Measurements from ENCODE around the gene CAPN10. TPM values are rescaled to one million over a fixed set of nuclear protein-coding genes. Genes with fewer than 3 reads are reported as not detected.

The CAPN10 gene
- total RNA-seq, 1 donor from 2014 or later, result 28.9 TPM

- DNase-seq (ENCODE audit: low read depth, low spot score), result no peak
Measured at GRCh38 chr2:240573516-240574385, 12.8 kb upstream of the CAPN10 start.

- DNase-seq (ENCODE audit: low read depth, low spot score), result no peak
Measured at GRCh38 chr2:240574386-240575100, 12.0 kb upstream of the CAPN10 start.

- no peak for DNase-seq (ENCODE audit: low read depth, low spot score)
Measured at GRCh38 chr2:240575101-240575965, 11.2 kb upstream of the CAPN10 start.

- DNase-seq (ENCODE audit: low read depth, low spot score), result no peak
Measured at GRCh38 chr2:240576036-240576435, 10.5 kb upstream of the CAPN10 start.

GRCh38 chr2:240576436-240577205, 9.9 kb upstream of the CAPN10 start:
- no peak for DNase-seq (ENCODE audit: low read depth, low spot score)

GRCh38 chr2:240577281-240578109, 9.0 kb upstream of the CAPN10 start:
- DNase-seq (ENCODE audit: low read depth, low spot score), result no peak

GRCh38 chr2:240578110-240578450, 8.5 kb upstream of the CAPN10 start:
- DNase-seq (ENCODE audit: low read depth, low spot score), result no peak

- no peak for DNase-seq (ENCODE audit: low read depth, low spot score)
Measured at GRCh38 chr2:240578488-240578887, 8.0 kb upstream of the CAPN10 start.

GRCh38 chr2:240579071-240579762, 7.3 kb upstream of the CAPN10 start:
- no peak for DNase-seq (ENCODE audit: low read depth, low spot score)

- no peak for DNase-seq (ENCODE audit: low read depth, low spot score)
Measured at GRCh38 chr2:240579771-240580614, 6.5 kb upstream of the CAPN10 start.

- no peak for DNase-seq (ENCODE audit: low read depth, low spot score)
Measured at GRCh38 chr2:240581811-240582210, 4.7 kb upstream of the CAPN10 start.

GRCh38 chr2:240582781-240583180, 3.8 kb upstream of the CAPN10 start:
- DNase-seq (ENCODE audit: low read depth, low spot score), result no peak

- no peak for DNase-seq (ENCODE audit: low read depth, low spot score)
Measured at GRCh38 chr2:240583774-240584173, 2.8 kb upstream of the CAPN10 start.

- no peak for DNase-seq (ENCODE audit: low read depth, low spot score)
Measured at GRCh38 chr2:240584486-240585031, 2.0 kb upstream of the CAPN10 start.

- DNase-seq (ENCODE audit: low read depth, low spot score), result no peak
Measured at GRCh38 chr2:240585101-240585500, 1.4 kb upstream of the CAPN10 start.

- no peak for DNase-seq (ENCODE audit: low read depth, low spot score)
Measured at GRCh38 chr2:240585681-240586197, 795 bp upstream of the CAPN10 start.

GRCh38 chr2:240586919-240587800, 626 bp downstream of the CAPN10 start:
- no peak for DNase-seq (ENCODE audit: low read depth, low spot score)

Measured in pulmonary artery endothelial cell (primary cell).